ENCODE results near the gene GREB1. TPM values are rescaled to one million over a fixed set of nuclear protein-coding genes. Genes with fewer than 3 reads are reported as not detected.

The GREB1 gene
- total RNA-seq, 2 experiments from 2014 or later = 0.28 to 0.54 TPM

DNA sequence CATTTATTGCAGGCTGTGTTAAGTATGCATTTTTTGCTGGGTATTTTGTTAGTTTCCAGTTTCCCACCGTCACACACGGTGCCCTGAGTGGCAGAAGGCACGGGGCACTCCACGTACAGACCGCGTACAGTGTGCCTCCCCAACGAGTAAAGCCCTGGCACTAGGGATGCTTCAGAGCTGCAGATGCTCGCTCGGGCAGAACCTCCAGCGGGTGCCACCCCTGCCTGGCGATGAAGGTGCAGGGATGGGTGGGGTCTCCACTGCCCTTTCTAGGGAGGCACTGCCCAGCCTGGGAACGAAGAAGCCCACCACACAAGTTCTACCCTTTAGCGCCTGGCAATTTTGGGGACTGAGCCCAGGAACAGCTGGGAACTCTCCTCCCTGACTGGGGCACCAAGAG, 4.1 kb downstream of the GREB1 start:
- POLR2A ChIA-PET = no interaction called here
- no peak for DNase-seq
- H3K4me3 Mint-ChIP-seq = no peak overlapping the region
- H3K27ac Mint-ChIP-seq = no peak overlapping the region
- no peaks in the 10 kb centered on the region for H3K9me3 Mint-ChIP-seq
- H3K36me3 Mint-ChIP-seq = no peaks in the 10 kb centered on the region
- H3K27me3 Mint-ChIP-seq = peaks cover 23% of the 10 kb centered on the region
- H3K4me1 Mint-ChIP-seq = no peaks in the 10 kb centered on the region
- ATAC-seq (ENCODE audit: low read depth) = no peak

DNA sequence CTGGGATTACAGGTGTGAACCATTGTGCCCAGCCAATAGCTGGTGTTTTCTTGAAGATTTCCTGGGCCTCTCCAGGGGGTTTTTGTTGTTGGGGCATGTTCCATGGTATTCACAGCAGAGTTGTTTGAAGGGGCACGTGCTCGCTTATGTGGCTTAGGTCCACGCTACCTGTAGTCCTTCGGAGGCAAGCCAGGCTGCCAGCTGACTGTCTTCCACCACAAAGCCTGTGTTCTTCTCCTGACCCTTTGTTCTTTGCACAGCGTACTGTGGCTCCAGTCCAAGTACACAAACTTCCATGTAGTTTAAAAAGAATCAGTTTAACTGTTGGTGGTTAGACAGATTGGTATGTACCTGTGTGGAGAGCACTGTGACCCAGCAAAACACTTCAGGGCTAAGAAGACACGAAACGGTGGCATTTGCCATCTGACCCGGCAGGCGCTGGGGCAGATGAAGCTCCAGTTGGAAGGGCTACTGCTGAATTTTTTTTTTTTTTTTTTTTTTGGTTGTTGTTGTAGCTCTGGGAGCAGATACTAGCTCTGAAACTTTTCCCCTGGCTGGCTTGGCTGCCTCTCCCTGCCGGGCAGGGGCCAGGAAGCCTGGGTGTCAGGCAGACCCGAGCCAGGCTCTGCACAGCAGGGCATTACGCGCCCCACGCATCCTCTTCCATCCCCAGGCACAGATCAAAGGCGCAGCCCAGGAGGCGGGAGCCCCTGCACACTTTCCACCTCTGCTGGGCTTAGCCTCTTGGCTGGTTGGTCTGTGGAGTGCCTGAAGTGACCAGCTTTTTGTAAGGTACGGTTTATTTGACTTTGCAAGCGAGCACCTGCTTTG, 5.7 kb downstream of the GREB1 start:
- H3K4me3 Mint-ChIP-seq = no peak overlapping the region
- H3K27ac Mint-ChIP-seq = no peak overlapping the region
- POLR2A ChIA-PET = no interaction called here
- H3K9me3 Mint-ChIP-seq = no peaks in the 10 kb centered on the region
- H3K27me3 Mint-ChIP-seq = peaks cover 12% of the 10 kb centered on the region
- no peaks in the 10 kb centered on the region for H3K4me1 Mint-ChIP-seq
- ATAC-seq (ENCODE audit: low read depth) (no peak), DNase-seq (no peak)
- no peaks in the 10 kb centered on the region for H3K36me3 Mint-ChIP-seq

DNA sequence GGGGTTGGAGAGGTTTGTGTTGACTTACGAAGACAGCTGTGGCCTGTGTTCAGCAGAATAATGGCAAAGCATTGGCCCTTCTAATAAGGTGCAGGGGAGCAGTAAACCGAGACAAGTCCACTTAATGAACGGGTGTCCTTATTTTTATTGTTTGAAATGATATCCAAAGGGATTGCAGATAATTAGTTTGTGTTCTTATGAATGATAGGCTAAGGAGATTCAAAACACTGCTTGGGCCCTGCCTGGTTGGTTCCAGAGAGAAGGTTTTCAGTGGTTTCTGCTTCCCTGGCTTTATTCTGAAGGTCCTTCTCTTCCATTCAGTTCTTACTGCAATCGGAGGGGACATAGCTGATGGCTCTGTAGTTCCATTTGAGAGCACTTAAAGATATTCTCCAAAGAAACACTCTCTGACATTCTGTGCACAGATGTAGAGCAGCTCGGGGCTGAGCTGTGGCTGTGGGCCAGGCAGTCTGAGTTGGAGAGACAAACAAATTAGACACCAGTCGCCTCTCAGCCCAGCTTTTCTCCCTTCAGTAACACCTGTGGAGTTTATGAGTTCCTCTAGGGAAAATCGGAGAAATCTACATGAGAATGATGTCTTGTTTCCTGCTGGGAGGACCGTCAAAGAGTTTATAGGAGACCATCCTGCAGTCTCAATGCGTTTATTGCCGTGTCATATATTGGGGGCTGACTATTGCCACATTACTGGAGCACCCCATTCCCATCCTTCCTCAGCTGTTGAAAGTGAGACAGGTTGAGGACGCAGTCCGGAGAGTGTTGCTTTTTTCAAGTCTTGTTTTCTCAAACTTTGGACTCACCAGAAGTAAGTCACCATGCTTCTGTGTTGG, 6.5 kb downstream of the GREB1 start:
- Mint-ChIP-seq H3K27ac (no peak overlapping the region), H3K4me1 (no peaks in the 10 kb centered on the region), H3K36me3 (no peaks in the 10 kb centered on the region), H3K9me3 (no peaks in the 10 kb centered on the region), H3K4me3 (no peak overlapping the region), H3K27me3 (peaks cover 8% of the 10 kb centered on the region)
- DNase-seq (no peak), ATAC-seq (ENCODE audit: low read depth) (no peak)
- POLR2A ChIA-PET = no interaction called here

DNA sequence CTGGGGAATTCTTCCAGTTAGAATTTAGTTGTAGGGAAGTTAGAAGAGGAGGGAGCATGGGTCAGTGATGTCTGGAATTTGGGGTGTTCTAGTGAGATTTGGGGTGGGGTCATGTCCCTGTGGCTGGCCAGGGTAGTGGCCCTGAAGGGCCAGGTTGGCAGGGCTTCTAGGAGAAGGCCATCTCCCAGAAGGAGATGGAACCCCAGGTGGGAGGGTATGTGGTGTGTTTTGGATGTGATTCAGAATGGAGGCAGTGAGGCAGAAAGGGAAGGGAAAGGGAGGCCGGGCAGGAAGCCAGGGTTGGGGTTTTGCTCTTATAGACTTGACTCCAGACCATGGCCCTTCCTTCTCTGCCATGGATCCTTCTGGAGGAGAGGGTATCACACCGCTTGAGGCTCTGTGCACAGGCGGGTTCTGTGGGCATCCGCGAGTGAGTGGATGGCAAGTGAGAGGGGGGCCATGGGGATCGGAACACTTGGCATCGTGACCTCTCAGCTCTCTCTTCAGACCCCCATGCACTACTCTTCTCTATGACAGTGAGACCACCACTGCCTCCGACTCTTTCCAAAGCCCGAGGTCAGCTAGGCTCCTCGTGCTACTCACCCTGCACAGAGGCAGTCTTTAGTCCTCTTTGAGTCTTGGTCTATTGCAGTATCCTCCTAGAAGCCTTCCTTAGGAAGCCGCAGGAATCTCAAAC, 7.3 kb downstream of the GREB1 start:
- Mint-ChIP-seq H3K27me3 (peaks cover 3% of the 10 kb centered on the region), H3K4me3 (no peak overlapping the region), H3K4me1 (no peaks in the 10 kb centered on the region), H3K9me3 (no peaks in the 10 kb centered on the region), H3K27ac (no peak overlapping the region), H3K36me3 (no peaks in the 10 kb centered on the region)
- DNase-seq (no peak), ATAC-seq (ENCODE audit: low read depth) (no peak)
- POLR2A ChIA-PET = no interaction called here

DNA sequence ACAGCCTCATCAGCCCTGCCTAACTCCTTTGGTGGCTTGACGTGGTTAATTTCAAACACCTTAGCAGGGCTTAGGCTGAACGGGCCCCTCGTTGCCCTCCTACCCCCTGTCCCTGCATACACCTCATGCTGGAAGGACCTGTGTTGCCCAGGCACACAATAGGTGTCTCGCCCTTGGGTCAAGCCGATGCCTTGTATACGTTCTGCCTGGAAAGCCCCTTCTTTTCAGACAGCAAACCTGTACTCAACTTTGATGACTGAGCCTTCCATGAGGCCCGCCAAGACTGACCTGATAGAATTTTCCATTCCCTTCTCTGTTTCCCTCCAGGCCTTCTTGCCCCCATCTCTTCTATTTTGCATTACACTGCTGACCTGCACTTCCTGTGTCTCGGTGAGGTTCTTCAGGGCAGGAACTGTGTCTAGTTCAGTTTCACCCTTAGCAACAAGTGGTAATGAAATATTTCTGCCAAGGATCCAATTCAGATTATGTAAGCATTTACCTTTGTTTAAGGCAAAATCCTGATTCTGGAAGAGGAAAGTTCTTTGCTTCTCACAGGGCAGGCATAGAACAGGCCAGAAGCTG, 7.9 kb downstream of the GREB1 start:
- no peak for ATAC-seq (ENCODE audit: low read depth)
- DNase-seq = no peak
- no peaks in the 10 kb centered on the region for H3K36me3 Mint-ChIP-seq
- no peak overlapping the region for H3K27ac Mint-ChIP-seq
- POLR2A ChIA-PET = no interaction called here
- H3K9me3 Mint-ChIP-seq = no peaks in the 10 kb centered on the region
- no peak overlapping the region for H3K4me3 Mint-ChIP-seq
- no peaks in the 10 kb centered on the region for H3K4me1 Mint-ChIP-seq
- peaks cover 2% of the 10 kb centered on the region for H3K27me3 Mint-ChIP-seq

DNA sequence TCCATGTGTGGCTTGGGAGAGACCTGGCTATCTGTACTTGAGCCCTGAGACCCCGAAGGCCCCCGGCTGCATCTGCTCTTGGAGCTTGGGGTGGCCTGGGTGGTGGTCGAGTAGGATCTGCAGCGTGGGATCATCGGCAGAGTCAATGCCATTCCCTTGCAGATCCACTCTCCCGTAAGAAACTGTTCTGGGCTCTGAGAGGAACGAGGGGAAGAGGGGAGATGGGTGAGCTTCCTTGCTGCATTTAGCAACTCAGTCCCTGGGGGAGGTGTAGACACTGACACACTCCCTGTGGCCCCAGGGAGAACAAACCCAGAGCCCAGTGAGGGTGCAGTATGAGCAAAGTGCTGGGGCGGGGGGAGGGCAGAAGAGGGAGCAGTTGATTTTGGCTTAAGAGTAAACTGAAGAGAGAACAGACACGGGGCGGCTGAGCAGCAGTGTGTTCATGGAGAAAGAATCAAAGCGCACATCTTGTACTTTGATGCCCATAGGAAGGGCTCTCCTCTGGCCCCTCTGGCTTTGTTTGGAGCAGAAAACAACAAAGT, 8.5 kb downstream of the GREB1 start:
- ATAC-seq (ENCODE audit: low read depth) (no peak), DNase-seq (no peak)
- Mint-ChIP-seq H3K4me1 (no peaks in the 10 kb centered on the region), H3K27ac (no peak overlapping the region), H3K4me3 (no peak overlapping the region), H3K9me3 (no peaks in the 10 kb centered on the region), H3K27me3 (peaks cover 2% of the 10 kb centered on the region), H3K36me3 (no peaks in the 10 kb centered on the region)
- POLR2A ChIA-PET = no interaction called here

DNA sequence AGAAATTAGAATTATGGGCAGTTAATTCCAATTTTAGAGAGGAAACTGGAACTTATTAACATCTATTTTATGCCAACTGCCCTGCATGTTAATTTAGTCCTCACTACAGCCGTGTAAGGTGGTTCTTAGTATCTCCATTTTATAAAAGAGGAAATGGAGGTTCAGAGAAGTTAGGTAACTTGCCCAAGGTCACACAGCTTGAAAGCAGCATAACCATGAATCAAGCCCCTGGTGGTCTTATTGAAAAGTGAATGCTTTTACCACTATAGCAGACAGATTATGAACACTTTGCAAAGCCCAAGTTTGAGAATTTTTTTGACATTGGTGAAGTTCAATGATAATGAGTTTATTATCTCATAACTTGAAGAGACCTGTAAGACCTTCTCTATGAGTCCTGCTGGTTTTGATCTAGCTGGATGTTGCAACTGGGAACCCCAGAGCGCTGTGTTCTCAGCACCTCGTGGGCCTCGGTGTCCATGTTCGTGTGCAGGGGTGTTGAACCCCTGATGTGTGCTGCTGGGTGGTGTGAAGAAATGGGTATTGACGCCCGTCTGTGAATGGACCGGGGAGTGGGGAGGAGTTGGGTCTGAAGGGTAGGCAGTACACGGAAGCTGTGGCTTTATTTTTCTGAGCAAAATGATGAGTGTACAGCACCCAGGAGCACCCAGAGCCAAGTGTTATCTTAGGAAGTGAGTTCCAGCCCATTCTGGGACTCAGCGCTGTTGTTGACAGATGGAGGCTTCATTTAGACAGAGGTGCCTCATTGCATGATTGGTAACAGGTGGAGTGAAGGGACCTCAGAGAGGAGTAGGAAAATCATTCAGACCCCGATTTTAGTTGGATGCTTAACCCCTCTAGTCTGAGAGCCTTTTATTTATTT, 9.7 kb downstream of the GREB1 start:
- Mint-ChIP-seq H3K4me3 (no peak overlapping the region), H3K36me3 (no peaks in the 10 kb centered on the region), H3K9me3 (no peaks in the 10 kb centered on the region), H3K27me3 (peaks cover 2% of the 10 kb centered on the region), H3K4me1 (no peaks in the 10 kb centered on the region), H3K27ac (no peak overlapping the region)
- DNase-seq = no peak
- POLR2A ChIA-PET = no interaction called here
- ATAC-seq (ENCODE audit: low read depth) = no peak

DNA sequence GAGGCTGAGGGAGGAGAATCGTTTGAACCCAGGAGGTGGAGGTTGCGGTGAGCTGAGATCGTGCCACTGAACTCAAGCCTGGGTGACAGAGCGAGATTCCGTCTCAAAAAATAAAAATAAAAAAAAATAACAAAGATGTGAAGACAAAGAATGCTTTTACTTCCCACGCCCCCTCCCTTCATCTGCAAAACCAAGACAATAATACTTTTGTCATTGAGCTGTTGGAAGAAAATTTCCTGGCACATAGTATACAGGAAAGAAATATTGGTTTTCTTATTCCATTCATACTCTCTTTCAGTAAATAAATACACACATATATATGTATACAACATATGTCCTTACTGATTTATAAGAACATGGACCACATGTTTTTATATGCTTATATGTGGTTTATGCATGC, 12.2 kb downstream of the GREB1 start:
- POLR2A ChIA-PET = no interaction called here
- no peak for DNase-seq
- Mint-ChIP-seq H3K9me3 (no peaks in the 10 kb centered on the region), H3K27ac (no peak overlapping the region), H3K4me1 (no peaks in the 10 kb centered on the region), H3K27me3 (peaks cover 4% of the 10 kb centered on the region), H3K4me3 (no peak overlapping the region), H3K36me3 (no peaks in the 10 kb centered on the region)
- ATAC-seq (ENCODE audit: low read depth) = no peak

DNA sequence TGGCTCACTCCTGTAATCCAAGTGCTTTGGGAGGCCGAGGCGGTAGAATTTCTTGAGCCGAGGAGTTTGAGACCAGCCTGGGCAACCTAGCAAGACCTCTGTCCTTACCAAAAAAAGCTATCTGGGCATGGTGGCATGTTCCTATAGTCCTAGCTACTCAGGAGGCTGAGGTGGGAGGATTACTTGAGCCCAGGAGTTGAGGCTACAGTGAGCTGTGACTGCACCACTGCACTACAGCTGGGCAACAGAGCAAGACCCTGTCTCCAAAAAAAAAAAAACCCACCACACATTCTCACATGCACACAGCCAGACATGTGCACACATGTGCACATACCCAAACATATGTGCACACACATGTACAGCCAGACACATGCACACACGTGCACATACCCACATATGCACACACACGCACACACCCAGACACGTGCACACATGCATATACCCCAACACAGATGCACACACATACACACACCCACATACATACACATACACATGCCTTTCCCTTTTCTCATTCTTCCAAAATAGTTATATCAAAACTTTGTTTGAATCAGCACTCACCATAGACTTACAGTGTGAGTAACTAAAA, 14.2 kb downstream of the GREB1 start:
- Mint-ChIP-seq H3K4me3 (no peak overlapping the region), H3K9me3 (no peaks in the 10 kb centered on the region), H3K4me1 (no peaks in the 10 kb centered on the region), H3K36me3 (no peaks in the 10 kb centered on the region), H3K27ac (no peak overlapping the region), H3K27me3 (peaks cover 4% of the 10 kb centered on the region)
- DNase-seq (no peak), ATAC-seq (ENCODE audit: low read depth) (no peak)
- POLR2A ChIA-PET = no interaction called here

DNA sequence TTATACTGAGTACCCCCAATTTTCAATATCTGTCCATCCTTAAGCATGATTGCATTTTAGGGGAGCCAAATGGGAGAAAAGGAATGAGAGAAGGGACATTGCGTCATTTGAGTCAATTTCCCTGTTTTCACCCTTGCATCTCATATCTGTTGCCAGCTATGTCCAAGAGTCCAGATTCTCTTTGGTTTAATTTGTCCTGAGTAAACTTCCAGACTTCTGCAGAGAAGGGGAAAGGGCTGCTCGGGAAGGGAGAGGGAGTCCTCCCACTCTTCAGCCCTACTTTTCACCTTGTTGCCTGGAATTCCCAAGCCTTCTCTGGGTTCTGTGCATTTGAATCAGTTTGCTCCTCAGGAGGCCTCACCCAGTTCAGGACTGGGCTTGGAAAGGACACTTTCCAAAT, 16.5 kb downstream of the GREB1 start:
- no peak for DNase-seq
- H3K27ac Mint-ChIP-seq = no peak overlapping the region
- H3K4me3 Mint-ChIP-seq = no peak overlapping the region
- POLR2A ChIA-PET = no interaction called here
- H3K27me3 Mint-ChIP-seq = peaks cover 22% of the 10 kb centered on the region
- peaks cover 6% of the 10 kb centered on the region for H3K4me1 Mint-ChIP-seq
- no peak for ATAC-seq (ENCODE audit: low read depth)
- no peaks in the 10 kb centered on the region for H3K36me3 Mint-ChIP-seq
- H3K9me3 Mint-ChIP-seq = no peaks in the 10 kb centered on the region

DNA sequence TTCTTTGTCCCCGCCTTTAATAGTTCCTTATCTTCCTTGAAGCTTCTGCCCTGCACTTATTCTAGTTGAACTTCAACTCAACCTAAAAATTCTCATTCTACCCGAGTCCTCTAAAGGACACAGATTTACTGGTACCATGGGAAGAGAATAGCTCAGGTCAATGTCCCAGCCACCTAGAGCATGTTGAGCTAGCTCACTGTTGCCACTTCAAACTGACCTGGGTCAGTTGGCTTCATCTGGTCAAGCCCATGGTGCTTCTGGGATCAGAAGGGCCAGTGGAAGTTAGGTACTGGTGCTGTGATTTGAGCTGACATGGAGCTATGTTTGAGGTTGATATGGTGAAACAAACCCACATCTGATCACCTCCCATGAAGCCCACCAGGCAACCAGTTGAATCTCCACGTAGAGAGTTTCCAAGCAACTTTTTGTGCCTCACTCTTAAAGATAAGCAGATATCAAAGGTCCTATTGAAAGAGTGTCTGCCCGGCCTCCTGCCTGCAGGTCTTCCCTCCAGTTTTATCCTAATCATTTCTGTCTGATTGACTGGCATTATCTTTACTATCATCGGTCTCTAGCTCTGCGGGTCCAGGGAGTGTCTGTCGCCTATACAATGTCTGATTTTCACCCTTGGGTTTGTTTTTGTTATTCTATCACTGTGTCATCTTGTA, 17.2 kb downstream of the GREB1 start:
- no peaks in the 10 kb centered on the region for H3K36me3 Mint-ChIP-seq
- H3K4me3 Mint-ChIP-seq = no peak overlapping the region
- H3K27me3 Mint-ChIP-seq = peaks cover 28% of the 10 kb centered on the region
- H3K9me3 Mint-ChIP-seq = no peaks in the 10 kb centered on the region
- peaks cover 6% of the 10 kb centered on the region for H3K4me1 Mint-ChIP-seq
- POLR2A ChIA-PET = no interaction called here
- ATAC-seq (ENCODE audit: low read depth) (no peak), DNase-seq (no peak)
- H3K27ac Mint-ChIP-seq = no peak overlapping the region
